HepG2 (cell line): Measurements from ENCODE around the gene TH. TPM values are rescaled to one million over a fixed set of nuclear protein-coding genes. Genes with fewer than 3 reads are reported as not detected.
A peak's percentile ranks its signal among the peaks of the same experiment; 100 is the strongest.

Experiments used
- ADNP ChIP-seq: sonication (generic); formaldehyde crosslinking; IDR thresholded peaks from 2 replicates; pipeline ENCODE4 v1.4.0; 2020; ENCODE audit warnings: missing genetic modification reagents
- GATAD1 ChIP-seq: IDR thresholded peaks from 2 replicates; pipeline ENCODE4 v1.6.1; 2016; ENCODE audit warnings: missing genetic modification reagents, missing compliant biosample characterization
- MEF2D ChIP-seq: sonication (generic); formaldehyde crosslinking; IDR thresholded peaks from 2 replicates; pipeline ENCODE4 v1.5.1; 2020; ENCODE audit warnings: mild to moderate bottlenecking, missing genetic modification reagents
- NFAT5 ChIP-seq: sonication (generic); formaldehyde crosslinking; IDR thresholded peaks from 2 replicates; pipeline ENCODE4 v1.4.0; 2020; ENCODE audit warnings: missing genetic modification reagents
- PRPF4 ChIP-seq: fragments of 200-400 bp; formaldehyde crosslinking; IDR thresholded peaks from 2 replicates; pipeline ENCODE4 v1.6.1; 2016; ENCODE audit warnings: low read length, low read depth; ENCODE audit not compliant: poor library complexity, severe bottlenecking
- SALL1 ChIP-seq: sonication (generic); formaldehyde crosslinking; IDR thresholded peaks from 2 replicates; pipeline ENCODE4 v1.8.0; 2022; ENCODE audit warnings: mild to moderate bottlenecking, missing genetic modification reagents
- SOX5 ChIP-seq: IDR thresholded peaks from 2 replicates; pipeline ENCODE4 v1.6.1; 2016; ENCODE audit warnings: borderline replicate concordance
- SP140L ChIP-seq: sonication (generic); formaldehyde crosslinking; IDR thresholded peaks from 2 replicates; pipeline ENCODE4 v1.4.0; 2020; ENCODE audit warnings: missing genetic modification reagents, borderline replicate concordance
- TFDP2 ChIP-seq: sonication (generic); formaldehyde crosslinking; IDR thresholded peaks from 2 replicates; pipeline ENCODE4 v1.4.0; 2020; ENCODE audit warnings: missing genetic modification reagents
- THRA ChIP-seq: sonication (generic); formaldehyde crosslinking; IDR thresholded peaks from 2 replicates; pipeline ENCODE4 v1.4.0; 2020; ENCODE audit warnings: missing genetic modification reagents, borderline replicate concordance
- YY1 ChIP-seq: IDR thresholded peaks from 2 replicates; pipeline ENCODE4 v1.6.1; 2011; ENCODE audit warnings: low read length, low read depth, moderate library complexity, mild to moderate bottlenecking; ENCODE audit not compliant: insufficient read depth, insufficient replicate concordance
- ZMAT3 ChIP-seq: sonication (generic); formaldehyde crosslinking; conservative IDR thresholded peaks from 2 replicates; pipeline ENCODE4 v1.7.0; 2021; ENCODE audit warnings: missing genetic modification reagents
- ZNF282 ChIP-seq: fragments of 450-650 bp; IDR thresholded peaks from 2 replicates; pipeline ENCODE4 v1.6.1; 2018; ENCODE audit not compliant: partially characterized antibody
- ZNF747 ChIP-seq: sonication (generic); formaldehyde crosslinking; IDR thresholded peaks from 2 replicates; pipeline ENCODE4 v1.8.1; 2023; ENCODE audit warnings: missing genetic modification reagents, mild to moderate bottlenecking, borderline replicate concordance
- ZNF780A ChIP-seq: sonication (generic); formaldehyde crosslinking; IDR thresholded peaks from 2 replicates; pipeline ENCODE4 v1.8.0; 2022; ENCODE audit warnings: mild to moderate bottlenecking, missing genetic modification reagents, moderate library complexity
- ZNF784 ChIP-seq: sonication (generic); formaldehyde crosslinking; IDR thresholded peaks from 2 replicates; pipeline ENCODE4 v1.5.1; 2020; ENCODE audit warnings: missing genetic modification reagents, mild to moderate bottlenecking, borderline replicate concordance
- ZSCAN31 ChIP-seq: sonication (generic); formaldehyde crosslinking; IDR thresholded peaks from 2 replicates; pipeline ENCODE4 v1.5.0; 2020; ENCODE audit warnings: low read depth, mild to moderate bottlenecking, missing genetic modification reagents
- polyA plus RNA-seq, 8 experiments: library from polyadenylated mRNA; depleted of rRNA in 3 of 8; stranded (reverse) in 7 of 8; unstranded in 1 of 8; fragments of >200 nt; fragmentation: Illumina TruSeq in 4 of 8; extraction: Trizol in 4 of 8; gene quantifications; 2 replicates each; pipeline versions ENCODE4 v1.2.1 to v1.2.3, GENCODE V29; 2011 to 2016; ENCODE audit warnings: low read depth in 4 of 8, missing spikeins in 1 of 8, mixed read lengths in 1 of 8; ENCODE audit not compliant: insufficient read depth in 1 of 8
- total RNA-seq, 5 experiments: library from RNA; depleted of rRNA; stranded (reverse); fragments of >200 nt; fragmentation: Illumina TruSeq; extraction: Trizol; gene quantifications; 2 replicates each; pipeline ENCODE4 v1.2.3, GENCODE V29; 2016; ENCODE audit warnings: low read depth in 1 of 5

The TH gene
- total and polyA plus RNA-seq, 2 of the 13 experiments (the other 11 are each of a cell fraction or from before 2014, with no cell fraction given), result 0.36 TPM; not detected in 1

- TF ChIP-seq THRA (CRISPR knock-in tag), result 0 out of 2 replicates have a peak, but pooled peaks have one; percentile 51
- TF ChIP-seq SP140L (CRISPR knock-in tag), result no peak
- TF ChIP-seq ZSCAN31, result peak; percentile 52; the same call in 1 of the 2 replicates
- no peak for TF ChIP-seq ZNF282
- TF ChIP-seq SOX5 (CRISPR knock-in tag), result no peak
- no peak for TF ChIP-seq MEF2D (CRISPR knock-in tag)
- TF ChIP-seq SALL1 (CRISPR knock-in tag), result peak; percentile 64
- no peak for TF ChIP-seq PRPF4
- no peak for TF ChIP-seq ZNF784 (CRISPR knock-in tag)
- TF ChIP-seq ZNF747, result 0 out of 2 replicates have a peak, but pooled peaks have one; percentile 46
- peak; percentile 30; the same call in 1 of the 2 replicates for TF ChIP-seq GATAD1
- no peak for TF ChIP-seq ZMAT3 (CRISPR knock-in tag)
- peak; percentile 20 for TF ChIP-seq YY1
- TF ChIP-seq ZNF780A (CRISPR knock-in tag), result no peak
- no peak for TF ChIP-seq ADNP (CRISPR knock-in tag)
- TF ChIP-seq NFAT5 (CRISPR knock-in tag), result no peak
- TF ChIP-seq TFDP2 (CRISPR knock-in tag), result no peak
These were observed 25.6 kb upstream of the TH start (continued) for GRCh38 chr11:2196970-2197770.
